Tibial nerve (tissue), 4 donors: ENCODE results near the gene TIMM17A. TPM values are rescaled to one million over a fixed set of nuclear protein-coding genes. Genes with fewer than 3 reads are reported as not detected.
A peak's percentile ranks its signal among the peaks of the same experiment; 100 is the strongest.

Experiments used
- DNase-seq, 2 donors: peaks; one replicate each; pipeline ENCODE4 v3.0.0-alpha.2; 2019; ENCODE audit warnings: low spot score in 2 of 2
- H3K27ac ChIP-seq, 4 donors: fragments of 200-600 bp; sonication (generic) in 3 of 4; one replicate each; pipeline ENCODE4 v1.5.1; 2017 to 2019; ENCODE audit warnings: mild to moderate bottlenecking in 1 of 4
- H3K27me3 ChIP-seq, 2 donors: fragments of 200-600 bp; sonication (generic) in 1 of 2; one replicate each; pipeline versions ENCODE4 v1.5.1 to v1.6.0; 2017 to 2019
- H3K36me3 ChIP-seq, 3 donors: fragments of 200-600 bp; sonication (generic); one replicate each; pipeline ENCODE4 v1.5.1; 2018 to 2019
- H3K4me1 ChIP-seq, 4 donors: fragments of 200-600 bp; sonication (generic) in 3 of 4; one replicate each; pipeline ENCODE4 v1.5.1; 2017 to 2019
- H3K4me3 ChIP-seq, 4 donors: fragments of 200-600 bp; sonication (generic) in 3 of 4; one replicate each; pipeline ENCODE4 v1.5.1; 2017 to 2019; ENCODE audit warnings: mild to moderate bottlenecking in 1 of 4, moderate library complexity in 1 of 4
- H3K9me3 ChIP-seq, 4 donors: fragments of 200-600 bp; sonication (generic) in 3 of 4; one replicate each; pipeline ENCODE4 v1.5.1; 2017 to 2019
- CTCF ChIP-seq, 5 experiments: fragments of 200-600 bp in 3 of 5; fragments of 450-650 bp in 2 of 5; sonication (generic) in 3 of 5; IDR thresholded peaks; one replicate each; pipeline ENCODE4 v1.5.1; 2016 to 2019; ENCODE audit warnings: antibody characterized with exemption in 5 of 5, mild to moderate bottlenecking in 3 of 5, moderate library complexity in 2 of 5
- EP300 ChIP-seq, 2 donors: sonication (generic); formaldehyde crosslinking; IDR thresholded peaks; one replicate each; pipeline ENCODE4 v1.6.1; 2017; ENCODE audit warnings: antibody characterized with exemption in 2 of 2, mild to moderate bottlenecking in 1 of 2
- POLR2A ChIP-seq, 2 donors: fragments of 450-650 bp; IDR thresholded peaks; one replicate each; pipeline ENCODE4 v1.6.1; 2017; ENCODE audit warnings: antibody characterized with exemption in 2 of 2, mild to moderate bottlenecking in 2 of 2, moderate library complexity in 2 of 2
- WGBS, 2 donors: methylation state at CpG; one replicate each; pipeline ENCODE4 v1.1.5; 2018; 5-methylcytosine and 5-hydroxymethylcytosine counted together
- total RNA-seq, 4 donors: library from RNA; depleted of rRNA; stranded (reverse); fragments of >200 nt; gene quantifications; one replicate each; pipeline ENCODE4 v1.1.0, GENCODE V29; 2016

Gene TIMM17A
- total RNA-seq, 4 donors from 2014 or later, result 16.2 to 31.8 (median 21.0) TPM

- Histone ChIP-seq H3K36me3 (no peaks in the 10 kb centered on the region), H3K4me1 (peaks cover 0 to 40% (median 2%) of the 10 kb centered on the region in 4 donors), H3K9me3 (no peaks in the 10 kb centered on the region), H3K4me3 (peak overlapping the region; percentile 46 to 77 (median 58)), H3K27me3 (no peaks in the 10 kb centered on the region), H3K27ac (peak overlapping the region in 2 of 4 donors; percentile 70 to 88)
- DNase-seq, result no peak
- no peak for TF ChIP-seq CTCF (IDR thresholded peaks at IDR 0.05)
- no peak for TF ChIP-seq POLR2A (IDR thresholded peaks at IDR 0.05)
- TF ChIP-seq EP300 (IDR thresholded peaks at IDR 0.05), result no peak
- 76 to 79% methylated on average over 6 of the region's 6 CpGs for WGBS, 2 donors
Observed at GRCh38 chr1:201944002-201944401, 11.3 kb upstream of the TIMM17A start.

GRCh38 chr1:201944639-201945038 is 10.7 kb upstream of the TIMM17A start:
- Histone ChIP-seq H3K27ac (peak overlapping the region in 2 of 4 donors; percentile 70 to 88), H3K4me3 (peak overlapping the region; percentile 46 to 77 (median 58)), H3K36me3 (no peaks in the 10 kb centered on the region), H3K9me3 (no peaks in the 10 kb centered on the region), H3K4me1 (peaks cover 0 to 35% (median 2%) of the 10 kb centered on the region in 4 donors), H3K27me3 (no peaks in the 10 kb centered on the region)
- TF ChIP-seq EP300 (IDR thresholded peaks at IDR 0.05) (no peak), CTCF (IDR thresholded peaks at IDR 0.05) (no peak), POLR2A (IDR thresholded peaks at IDR 0.05) (no peak)
- no peak for DNase-seq
- 35 to 71% methylated on average over 2 to 3 of the region's 3 CpGs for WGBS, 2 donors

- no peak for DNase-seq
- peak overlapping the region; percentile 17 to 88 (median 69) for H3K27ac ChIP-seq
- no peaks in the 10 kb centered on the region for H3K9me3 ChIP-seq
- H3K27me3 ChIP-seq, result no peaks in the 10 kb centered on the region
- H3K4me1 ChIP-seq, result peaks cover 0 to 35% (median 2%) of the 10 kb centered on the region in 4 donors
- H3K4me3 ChIP-seq, result peak overlapping the region; percentile 46 to 77 (median 58)
- H3K36me3 ChIP-seq, result no peaks in the 10 kb centered on the region
- WGBS, 2 donors, result 43 to 54% methylated on average over 4 of the region's 4 CpGs
- peak in 3 of 5 experiments; percentile 13 to 37 (median 35) for TF ChIP-seq CTCF (IDR thresholded peaks at IDR 0.05)
- no peak for TF ChIP-seq EP300 (IDR thresholded peaks at IDR 0.05)
Observed at GRCh38 chr1:201945157-201945556, 10.1 kb upstream of the TIMM17A start.

DNA sequence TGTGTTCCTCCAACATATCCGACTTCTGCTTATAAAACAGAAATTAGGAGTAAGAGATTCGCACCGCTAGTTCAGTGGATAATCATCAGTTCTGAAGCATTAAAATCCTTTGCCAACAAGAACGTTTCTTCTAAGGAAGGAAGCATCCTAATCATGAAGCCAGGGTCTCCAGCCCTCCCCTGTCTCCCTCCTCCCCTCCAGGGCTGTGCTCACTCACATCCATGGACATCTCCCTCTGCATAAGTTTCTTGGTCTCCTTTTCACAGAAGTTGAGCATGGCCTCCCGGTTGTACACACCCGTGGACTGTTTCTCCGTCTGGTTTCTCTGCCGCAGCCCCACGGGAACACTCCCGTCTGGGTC is 9.5 kb upstream of the TIMM17A start:
- Histone ChIP-seq H3K4me1 (peaks cover 0 to 35% (median 2%) of the 10 kb centered on the region in 4 donors), H3K27ac (peak overlapping the region; percentile 17 to 88 (median 69)), H3K27me3 (no peaks in the 10 kb centered on the region), H3K36me3 (no peaks in the 10 kb centered on the region), H3K9me3 (no peaks in the 10 kb centered on the region), H3K4me3 (peak overlapping the region; percentile 46 to 77 (median 58))
- TF ChIP-seq POLR2A (IDR thresholded peaks at IDR 0.05) (no peak), CTCF (IDR thresholded peaks at IDR 0.05) (no peak), EP300 (IDR thresholded peaks at IDR 0.05) (no peak)
- DNase-seq, result no peak
- 25 to 28% methylated on average over 10 of the region's 10 CpGs for WGBS, 2 donors

DNA sequence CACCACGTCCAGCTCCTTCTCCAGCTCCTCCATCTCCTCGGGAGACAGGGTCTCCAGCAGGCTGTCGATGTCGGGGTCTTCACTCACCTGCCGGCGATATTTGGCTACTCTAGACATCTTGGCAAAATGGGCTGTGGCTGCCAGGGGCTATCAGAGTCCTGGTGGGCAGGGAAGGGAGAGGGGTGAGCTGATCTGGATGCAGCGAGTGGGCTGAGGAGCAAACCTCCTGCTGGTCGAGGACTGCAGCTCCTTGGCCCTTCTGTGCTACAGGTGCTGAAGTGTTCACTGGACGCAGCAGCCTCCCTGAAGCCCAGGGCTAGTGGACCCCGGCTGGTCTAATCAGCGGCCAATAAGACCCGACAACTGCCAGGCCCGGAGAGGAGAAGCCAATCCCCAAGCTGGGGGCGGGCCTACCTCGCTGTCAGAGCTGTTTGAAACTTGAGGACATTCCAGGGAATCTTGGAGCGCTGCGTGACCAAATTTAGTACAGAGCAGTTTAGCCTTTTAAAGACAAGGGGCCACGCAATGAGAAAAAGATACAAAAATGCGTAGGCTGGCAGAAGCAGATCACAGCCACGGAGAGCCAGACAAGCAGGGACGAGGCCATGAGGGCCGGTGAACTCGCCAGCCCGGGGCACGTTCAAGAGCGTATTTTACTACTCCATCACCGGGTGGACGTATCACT is 8.9 kb upstream of the TIMM17A start, which contains the start of gene LMOD1:
Gene LMOD1 (minus strand): TSS at position 325 of the 685 bp plus-strand sequence. CDS start 208 bp downstream, at position 117.
- Histone ChIP-seq H3K9me3 (no peaks in the 10 kb centered on the region), H3K4me1 (peaks cover 0 to 33% (median 2%) of the 10 kb centered on the region in 4 donors), H3K36me3 (no peaks in the 10 kb centered on the region), H3K4me3 (peak within 1 kb of the TSS; percentile 46 to 77 (median 58)), H3K27ac (peak within 1 kb of the TSS; percentile 56 to 88 (median 72)), H3K27me3 (no peaks in the 10 kb centered on the region)
- peak; percentile 83 to 86 for DNase-seq
- WGBS, 2 donors, result 2 to 5% methylated on average over 25 to 28 of the region's 28 CpGs
- peak in 1 of 2 donors; percentile 93 for TF ChIP-seq EP300 (IDR thresholded peaks at IDR 0.05)
- peak; percentile 19 to 77 for TF ChIP-seq POLR2A (IDR thresholded peaks at IDR 0.05)
- TF ChIP-seq CTCF (IDR thresholded peaks at IDR 0.05), result peak in 1 of 5 experiments; percentile 37
